HuH-7.5 (cell line): ENCODE measurements around the gene TACSTD2.
"Not testable (repeated sequence)": the region's sequence is repeated elsewhere in the genome, so short reads cannot be mapped to it uniquely, and the experiment has no call there.

Source experiments
- DNase-seq: peaks from one replicate; pipeline ENCODE4 v3.0.0; 2011; ENCODE audit warnings: low spot score

Gene TACSTD2, protein sequence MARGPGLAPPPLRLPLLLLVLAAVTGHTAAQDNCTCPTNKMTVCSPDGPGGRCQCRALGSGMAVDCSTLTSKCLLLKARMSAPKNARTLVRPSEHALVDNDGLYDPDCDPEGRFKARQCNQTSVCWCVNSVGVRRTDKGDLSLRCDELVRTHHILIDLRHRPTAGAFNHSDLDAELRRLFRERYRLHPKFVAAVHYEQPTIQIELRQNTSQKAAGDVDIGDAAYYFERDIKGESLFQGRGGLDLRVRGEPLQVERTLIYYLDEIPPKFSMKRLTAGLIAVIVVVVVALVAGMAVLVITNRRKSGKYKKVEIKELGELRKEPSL

DNA sequence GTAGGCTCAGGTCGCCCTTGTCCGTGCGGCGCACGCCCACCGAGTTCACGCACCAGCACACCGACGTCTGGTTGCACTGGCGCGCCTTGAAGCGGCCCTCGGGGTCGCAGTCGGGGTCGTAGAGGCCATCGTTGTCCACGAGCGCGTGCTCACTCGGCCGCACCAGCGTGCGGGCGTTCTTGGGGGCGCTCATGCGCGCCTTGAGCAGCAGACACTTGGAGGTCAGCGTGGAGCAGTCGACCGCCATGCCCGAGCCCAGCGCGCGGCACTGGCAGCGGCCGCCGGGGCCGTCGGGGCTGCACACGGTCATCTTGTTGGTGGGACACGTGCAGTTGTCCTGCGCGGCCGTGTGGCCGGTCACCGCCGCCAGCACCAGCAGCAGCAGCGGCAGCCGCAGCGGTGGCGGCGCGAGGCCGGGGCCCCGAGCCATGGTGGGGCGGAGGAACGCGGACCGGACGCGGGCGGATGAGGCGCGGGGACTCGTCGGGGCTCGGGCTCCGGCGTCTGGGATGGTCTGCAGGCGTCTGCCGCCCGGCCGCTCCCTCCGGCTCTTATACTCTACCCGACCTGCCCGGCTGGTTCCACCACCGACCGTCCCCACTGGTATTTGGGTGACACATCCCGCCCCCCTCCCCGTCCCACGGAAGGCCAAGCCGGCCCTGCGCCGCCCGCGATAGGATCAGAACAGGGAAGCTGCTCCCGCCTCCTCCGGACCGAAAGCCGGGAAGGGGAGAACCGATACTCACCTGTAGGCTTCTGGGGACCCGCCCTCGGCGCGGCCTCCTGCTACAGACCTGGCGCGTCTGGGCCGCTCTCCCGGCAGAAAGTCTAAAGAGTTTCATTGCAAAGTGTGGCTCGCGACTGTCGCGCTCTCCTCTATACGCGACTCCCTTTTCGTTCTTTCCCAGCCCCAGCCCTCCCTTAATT is at the start of gene TACSTD2:
Gene TACSTD2, minus strand, starts transcription at position 526 of the 927 bp plus-strand sequence. Its CDS starts 96 bp downstream, at position 430.
- DNase-seq = peak; percentile 25

DNA sequence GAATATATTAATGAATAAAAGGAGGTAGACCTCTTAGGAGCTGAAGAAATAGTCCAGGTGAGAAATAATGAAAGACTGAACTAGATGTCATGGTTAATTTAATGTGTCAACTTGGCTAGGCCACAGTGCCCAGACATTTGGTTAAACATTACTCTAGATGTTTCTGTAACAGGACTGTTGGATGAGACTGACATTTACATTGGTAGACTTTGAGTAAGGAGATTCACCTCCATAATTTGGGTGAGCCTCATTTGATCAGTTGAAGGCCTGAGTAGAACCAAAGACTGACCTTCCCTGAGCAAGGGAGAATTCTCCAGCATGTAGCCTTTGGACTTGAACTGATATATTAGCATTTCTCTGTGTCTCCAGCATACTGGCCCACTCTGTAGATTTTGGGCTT is 49.2 kb upstream of the TACSTD2 start:
- DNase-seq = no peak

DNA sequence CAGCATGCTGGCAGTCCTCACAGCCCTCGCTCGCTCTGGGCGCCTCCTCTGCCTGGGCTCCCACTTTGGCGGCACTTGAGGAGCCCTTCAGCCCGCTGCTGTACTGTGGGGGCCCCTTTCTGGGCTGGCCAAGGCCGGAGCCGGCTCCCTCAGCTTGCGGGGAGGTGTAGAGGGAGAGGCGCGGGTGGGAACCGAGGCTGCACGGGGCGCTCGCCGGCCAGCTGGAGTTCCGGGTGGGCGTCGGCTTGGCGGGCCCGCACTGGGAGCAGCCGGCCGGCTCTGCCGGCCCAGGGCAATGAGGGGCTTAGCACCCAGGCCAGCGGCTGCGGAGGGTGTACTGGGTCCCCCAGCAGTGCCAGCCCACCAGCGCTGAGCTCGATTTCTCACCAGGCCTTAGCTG is 46.2 kb upstream of the TACSTD2 start:
- not testable (repeated sequence) for DNase-seq

DNA sequence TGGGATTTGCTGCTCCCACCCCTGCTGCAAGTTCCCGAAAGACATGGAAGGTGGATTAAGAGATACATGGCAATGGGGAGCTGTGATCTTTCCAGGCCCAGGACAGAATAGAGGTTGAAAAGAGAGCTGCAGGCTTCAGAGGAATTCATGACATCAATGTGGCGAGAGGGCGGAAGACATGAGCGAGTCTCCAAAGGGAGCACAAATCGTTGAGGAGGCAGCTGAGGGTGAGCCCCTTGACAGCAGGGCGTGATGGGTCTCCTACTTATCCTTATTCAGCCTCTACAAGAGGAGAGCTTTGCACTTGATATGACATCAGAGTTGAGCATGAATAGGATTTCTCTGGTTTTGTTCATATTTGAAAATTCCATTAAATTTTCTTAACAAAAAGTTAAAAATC is 45.5 kb upstream of the TACSTD2 start:
- no peak for DNase-seq

DNA sequence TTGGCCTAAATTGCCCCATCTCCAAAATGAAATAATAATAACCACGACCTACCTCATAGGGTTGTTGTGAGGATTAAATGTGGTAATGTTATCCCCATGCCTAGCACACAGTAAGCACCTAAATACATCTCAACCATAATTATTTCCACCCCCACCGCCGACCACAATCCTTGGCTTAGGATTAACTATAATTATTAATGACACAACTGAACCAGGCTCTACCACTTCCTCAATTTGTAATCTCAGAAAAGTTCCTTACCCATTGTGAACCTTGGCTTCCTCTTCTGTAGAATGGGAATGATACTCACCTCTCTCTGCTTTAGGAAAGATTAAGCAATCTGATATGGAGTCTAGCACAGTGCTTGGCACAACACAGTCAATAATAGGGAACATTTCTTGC is 44.3 kb upstream of the TACSTD2 start:
- DNase-seq = no peak

DNA sequence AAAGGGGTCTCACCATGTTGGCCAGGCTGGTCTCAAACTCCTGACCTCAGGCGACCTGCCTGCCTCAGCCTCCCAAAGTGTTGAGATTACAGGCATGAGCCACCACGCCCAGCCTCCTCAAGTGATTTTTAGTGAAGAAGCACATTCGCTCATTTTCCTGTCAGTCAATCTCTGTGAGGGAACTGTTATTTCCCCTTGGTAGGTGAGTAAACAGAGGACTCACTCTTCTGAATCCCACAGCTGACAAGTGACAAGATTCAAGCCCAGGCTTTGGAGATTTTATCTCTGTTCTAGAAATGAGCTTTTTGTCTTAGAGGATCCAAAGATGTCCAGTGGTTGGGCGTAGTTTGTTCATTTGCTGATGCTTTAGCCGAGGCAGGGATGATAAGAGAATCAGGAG is 43.9 kb upstream of the TACSTD2 start:
- no peak for DNase-seq

DNA sequence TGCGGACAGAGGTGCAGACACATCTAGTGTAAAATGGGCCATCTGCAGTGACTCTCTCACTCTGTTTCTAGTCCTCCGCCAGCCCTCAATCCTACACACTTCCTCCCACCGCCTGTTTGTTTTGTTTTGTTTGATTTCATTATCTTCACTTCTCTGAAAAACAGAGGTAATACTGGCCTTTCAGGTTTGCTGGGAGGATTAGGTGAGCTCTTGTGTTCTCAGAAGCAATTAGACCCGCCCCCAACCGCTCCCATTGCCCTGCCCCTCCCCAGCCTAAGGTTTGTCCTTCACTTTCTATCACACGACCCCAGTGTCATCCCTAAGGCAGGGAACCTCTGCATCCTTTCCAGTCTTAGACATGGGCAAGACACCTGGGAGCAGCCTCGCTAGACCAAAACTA is 43.2 kb upstream of the TACSTD2 start:
- no peak for DNase-seq

DNA sequence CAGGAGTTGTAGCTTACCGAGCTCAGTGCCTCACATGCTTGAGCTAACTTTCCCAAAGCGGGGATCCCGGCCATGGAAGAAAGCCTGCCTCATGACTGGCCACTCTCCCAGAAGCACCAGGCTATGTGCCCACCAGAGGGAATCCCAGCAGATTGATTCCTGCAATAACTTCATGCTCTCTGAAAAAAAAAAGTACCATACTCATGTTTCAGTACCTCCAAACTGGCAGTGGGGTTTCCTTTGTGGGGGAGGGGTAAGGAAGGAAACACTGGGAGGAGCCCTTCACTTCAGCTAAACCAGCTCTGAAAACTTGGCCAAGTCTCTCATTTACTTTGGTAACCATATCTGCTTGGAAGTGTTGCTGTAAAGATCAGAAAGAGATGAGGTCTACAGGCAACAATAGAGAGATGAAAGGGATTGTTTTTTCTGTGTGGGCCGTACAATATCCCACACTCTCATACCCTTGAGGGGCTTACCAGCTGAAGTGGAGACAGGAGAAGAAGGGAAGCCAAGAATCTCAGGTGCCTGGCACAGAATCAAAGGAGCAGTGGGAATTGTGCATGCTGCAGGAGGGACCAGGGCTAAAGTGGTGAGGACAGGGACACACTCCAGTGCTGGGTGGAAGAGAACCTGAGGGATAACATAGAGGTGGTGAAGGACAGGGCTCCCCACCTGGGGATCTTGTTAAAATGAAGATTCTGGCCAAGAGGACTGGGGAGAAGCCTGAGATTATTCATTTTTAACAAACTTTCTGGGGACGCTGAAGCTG is 42.4 kb upstream of the TACSTD2 start:
- DNase-seq = no peak

DNA sequence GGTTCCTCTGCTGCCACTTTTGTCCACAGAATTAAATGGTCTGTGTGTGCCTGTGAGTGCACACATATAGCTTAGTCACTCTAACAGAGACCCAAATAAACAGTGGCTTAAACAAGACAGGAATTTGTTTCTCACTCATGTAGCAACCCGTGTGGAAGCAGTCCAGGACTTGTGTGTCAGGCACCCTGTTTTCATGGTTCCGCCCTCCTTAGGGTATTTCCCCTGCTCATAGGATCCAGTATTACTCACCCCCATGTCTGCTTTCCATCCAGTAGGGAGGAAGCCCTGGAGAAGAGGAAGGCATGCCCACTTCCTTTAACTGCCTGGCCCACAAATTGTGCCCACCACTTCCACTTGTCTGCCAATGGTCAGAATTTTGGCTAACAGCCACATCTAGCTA is 41.3 kb upstream of the TACSTD2 start:
- no peak for DNase-seq

DNA sequence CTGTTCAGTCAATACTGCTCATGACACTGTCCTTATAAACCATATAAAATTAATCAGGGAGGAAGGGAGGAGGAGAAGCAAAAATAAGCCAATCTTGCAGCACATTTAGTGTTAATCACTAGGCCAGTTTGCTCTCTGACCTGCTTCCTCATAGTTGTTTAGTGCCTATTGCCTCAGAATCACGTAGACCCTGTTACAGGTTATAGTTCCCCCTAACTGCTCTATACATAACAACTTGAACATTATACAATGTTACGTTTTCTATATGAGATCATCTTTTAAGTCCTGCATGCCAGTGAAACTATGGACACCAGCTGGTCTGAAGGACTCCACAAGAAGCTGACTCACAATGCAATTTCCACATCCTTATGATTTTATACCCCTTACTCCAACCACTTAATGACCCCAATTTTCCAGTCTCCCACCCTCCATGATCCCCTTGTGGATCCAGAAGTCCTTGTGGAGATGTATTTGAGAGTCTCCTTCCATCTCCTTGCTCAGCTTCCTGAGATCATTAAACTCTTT is 34.9 kb upstream of the TACSTD2 start:
- no peak for DNase-seq

DNA sequence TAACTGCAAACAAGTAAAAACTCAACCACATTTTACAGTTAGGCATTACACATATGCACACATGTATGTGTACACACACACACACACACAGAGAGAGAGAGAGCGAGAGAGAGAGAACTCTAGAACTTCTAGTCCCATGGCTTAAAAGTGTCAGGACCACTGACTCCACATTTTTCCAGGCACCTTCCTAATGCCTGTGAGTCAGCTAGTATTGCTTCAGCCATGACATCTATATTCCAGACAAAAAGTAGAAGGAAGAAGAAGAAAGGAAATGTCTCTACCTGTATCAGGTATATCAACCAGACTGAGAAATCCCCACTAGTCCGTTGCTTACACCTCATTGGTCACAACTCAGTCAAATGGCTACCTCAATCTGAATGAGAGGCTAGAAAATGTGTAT is 31.9 kb upstream of the TACSTD2 start:
- no peak for DNase-seq

DNA sequence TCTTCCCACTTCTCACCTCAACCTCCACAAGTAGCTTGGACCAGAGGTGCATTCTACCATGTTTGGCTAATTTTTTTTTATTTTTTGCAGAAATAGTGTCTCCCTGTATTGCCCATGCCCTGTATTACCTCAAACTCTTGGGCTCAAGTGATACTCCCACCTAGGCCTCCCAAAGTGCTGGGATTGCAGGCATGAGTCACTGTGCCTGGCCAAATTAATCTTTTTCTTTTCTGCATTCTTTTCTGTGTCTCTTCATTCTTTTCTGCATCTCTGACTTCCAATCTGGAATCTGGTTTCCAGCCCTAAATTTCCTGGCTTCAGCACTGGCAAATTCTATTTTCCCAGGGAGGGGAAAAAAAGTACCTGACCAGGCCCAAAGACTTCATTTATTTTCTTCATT is 31.2 kb upstream of the TACSTD2 start:
- DNase-seq = no peak

DNA sequence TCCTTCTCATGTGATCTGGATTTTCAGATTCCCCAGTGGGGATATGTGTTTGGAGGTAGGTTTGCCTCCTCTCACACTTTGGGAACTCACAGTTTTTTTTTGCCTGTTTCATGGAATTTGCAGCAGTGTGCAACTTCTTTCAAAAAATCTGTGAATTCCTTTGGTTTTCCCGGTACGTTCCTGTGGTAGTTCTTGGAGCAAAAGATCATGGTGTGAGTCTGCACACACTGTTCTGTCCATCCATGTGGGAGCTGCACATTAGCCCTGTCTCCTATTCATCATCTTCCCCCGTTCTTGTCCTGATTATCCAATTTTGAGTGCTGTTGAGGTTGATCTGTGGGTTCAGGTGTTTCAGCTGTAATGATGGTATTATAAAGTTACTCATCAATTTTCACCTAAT is 30.3 kb upstream of the TACSTD2 start:
- DNase-seq = no peak

DNA sequence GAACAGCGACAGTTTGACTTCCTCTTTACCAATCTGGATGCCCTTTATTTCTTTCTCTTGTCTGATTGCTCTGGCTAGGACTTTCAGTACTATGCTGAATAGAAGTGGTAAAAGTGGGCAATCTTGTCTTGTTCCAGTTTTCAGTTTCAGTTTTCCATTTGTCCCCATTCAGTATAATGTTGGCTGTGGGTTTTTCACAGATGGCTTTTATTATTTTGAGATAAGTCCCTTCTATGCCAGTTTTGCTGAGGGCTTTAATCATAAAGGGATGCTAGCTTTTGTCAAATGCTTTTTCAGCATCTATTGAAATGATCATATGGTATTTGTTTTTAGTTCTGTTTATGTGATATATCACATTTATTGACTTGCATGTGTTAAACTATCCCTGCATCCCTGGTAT is 24.9 kb upstream of the TACSTD2 start:
- DNase-seq = not testable (repeated sequence)

DNA sequence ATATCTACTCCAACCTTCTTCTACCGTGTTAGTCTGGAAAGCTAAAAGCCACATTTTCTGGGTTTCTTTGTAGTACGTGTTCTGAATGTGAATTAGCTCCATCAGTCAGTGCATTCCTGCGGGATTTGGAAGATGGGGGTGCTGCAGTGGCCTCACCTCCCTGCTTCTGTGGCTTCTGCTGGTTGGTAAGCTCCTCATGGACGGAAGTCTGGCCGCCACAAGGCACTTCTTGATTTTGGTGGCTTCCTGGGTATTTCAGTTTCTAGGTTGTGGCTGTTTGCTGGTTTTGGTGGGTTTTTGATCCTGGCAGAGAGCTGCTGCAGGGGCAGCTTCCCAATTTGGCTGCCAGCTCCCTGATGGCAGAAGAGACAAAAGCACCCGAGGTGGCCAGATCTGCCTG is 20.9 kb upstream of the TACSTD2 start:
- DNase-seq = no peak

DNA sequence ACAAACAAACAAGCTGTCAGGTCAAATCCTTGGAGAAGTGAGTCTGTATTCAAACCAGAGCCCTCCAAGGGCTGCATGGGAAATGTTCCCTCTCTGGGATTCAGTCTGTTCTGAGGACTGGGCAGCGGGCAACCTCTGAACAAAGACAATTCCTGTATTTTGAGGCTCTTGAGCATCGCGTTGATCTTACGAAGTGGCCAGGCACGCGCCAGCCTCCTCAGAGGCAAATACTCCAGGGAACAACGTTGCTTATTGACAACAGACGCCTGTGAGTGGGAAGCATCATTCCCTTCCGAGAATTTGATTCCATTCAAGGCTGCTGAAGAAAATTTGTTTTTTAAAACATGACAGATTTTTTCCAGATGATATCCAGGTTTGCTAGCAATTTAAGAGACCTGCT is 20.0 kb upstream of the TACSTD2 start:
- no peak for DNase-seq

DNA sequence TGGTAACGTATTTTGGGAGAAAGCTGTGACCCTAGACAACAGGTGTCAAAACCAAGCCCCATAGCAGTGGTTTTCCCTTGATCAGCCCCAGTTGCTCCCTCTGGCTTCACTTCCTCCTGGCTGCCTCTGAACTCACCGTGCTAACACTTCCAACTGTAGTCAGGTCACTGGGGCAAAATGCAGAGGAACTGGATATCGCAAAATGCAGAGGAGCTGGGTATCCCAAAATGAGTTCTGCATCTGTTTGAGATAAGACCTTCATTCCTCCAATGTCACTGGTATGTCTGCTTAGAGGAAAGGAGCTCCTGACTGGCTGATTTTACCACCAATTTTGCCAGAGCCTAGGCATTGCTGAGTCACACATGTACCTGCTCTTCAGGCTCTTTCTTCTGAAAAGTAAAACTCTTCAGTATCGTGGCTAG is 19.6 kb upstream of the TACSTD2 start:
- DNase-seq = no peak

DNA sequence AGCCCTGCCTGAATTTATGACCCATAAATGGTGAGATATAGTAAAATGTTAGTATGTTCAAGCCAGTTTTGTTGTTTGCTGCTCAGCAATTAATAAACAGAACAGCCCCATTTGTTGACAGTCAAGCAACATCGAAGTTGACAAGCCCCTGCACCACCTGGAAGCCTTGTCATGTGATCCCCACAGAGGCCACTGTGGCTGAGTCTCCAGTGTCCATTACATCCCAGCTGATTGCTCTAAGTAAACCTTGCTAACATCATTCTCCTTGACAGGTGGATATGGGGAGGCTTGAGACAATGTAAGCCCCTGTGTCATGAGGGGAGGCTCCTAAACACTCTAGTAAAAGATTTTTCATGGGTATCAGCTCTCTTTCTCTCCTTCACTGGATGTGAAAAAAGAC is 17.5 kb upstream of the TACSTD2 start:
- no peak for DNase-seq

DNA sequence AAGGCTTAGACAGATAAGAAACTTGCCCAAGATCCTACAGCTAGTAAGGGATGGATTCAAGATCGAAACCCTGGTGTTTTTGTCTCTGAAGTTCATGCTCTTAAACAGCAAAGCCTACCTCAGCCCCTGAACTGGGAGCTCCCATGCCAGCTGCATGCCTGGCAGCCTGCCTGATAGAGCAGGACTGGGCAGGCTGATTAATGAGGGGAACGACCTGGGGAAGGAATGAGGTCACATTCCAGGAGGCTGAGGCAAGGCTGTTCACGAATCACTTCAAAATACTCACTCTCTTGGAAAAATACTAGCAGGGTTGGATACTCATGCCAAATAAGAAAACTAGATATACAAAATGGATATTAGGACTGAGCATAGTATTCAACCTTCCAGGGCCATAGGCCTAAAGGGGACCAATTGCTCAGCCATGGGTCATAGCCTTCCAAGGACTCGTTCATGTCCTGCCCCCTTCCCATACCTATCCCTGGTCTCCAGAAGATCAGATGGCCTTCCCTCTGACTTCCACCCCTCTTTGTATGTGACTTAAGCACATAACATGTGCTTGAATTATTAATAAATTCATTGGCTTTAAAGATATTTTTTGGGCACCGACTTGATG is 15.6 kb upstream of the TACSTD2 start:
- DNase-seq = no peak

DNA sequence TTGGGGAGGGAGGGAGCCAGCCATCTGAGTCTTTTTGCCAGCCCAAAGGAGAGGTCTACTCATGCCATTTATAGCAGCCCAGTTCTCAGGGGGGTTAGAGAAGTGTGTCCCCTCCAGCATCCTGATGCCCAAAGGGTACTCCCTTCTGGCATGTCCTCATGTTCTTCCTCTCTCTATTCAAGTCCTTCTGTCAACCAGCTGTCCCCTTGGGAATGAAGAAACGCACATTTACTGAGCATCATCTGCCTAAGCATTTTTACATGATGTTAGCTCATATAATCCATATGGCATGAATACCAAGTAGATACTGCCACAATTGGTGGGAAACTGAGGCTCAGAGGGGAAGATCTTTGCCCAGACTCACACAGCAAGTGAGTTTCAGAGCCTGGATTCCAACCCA is 14.8 kb upstream of the TACSTD2 start:
- no peak for DNase-seq

DNA sequence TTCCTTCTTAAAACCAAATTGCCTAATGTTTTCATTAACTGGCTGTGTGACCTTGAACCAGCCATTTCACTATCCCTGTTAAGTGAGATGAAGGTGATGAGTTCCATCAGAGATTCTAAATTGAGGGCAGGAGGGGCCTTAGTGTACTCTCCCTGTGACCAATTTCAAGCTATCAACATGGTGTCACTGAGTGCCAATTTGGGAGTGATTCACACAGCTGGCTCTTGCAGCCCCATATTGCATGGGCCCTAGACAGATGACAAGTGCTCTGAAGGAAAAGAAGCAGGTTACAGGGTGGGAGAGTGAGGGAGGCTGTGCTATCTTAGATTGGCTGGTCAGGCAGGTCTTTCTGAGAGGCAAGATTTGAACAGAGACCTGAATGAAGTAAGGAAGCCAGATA is 13.0 kb upstream of the TACSTD2 start:
- DNase-seq = no peak

DNA sequence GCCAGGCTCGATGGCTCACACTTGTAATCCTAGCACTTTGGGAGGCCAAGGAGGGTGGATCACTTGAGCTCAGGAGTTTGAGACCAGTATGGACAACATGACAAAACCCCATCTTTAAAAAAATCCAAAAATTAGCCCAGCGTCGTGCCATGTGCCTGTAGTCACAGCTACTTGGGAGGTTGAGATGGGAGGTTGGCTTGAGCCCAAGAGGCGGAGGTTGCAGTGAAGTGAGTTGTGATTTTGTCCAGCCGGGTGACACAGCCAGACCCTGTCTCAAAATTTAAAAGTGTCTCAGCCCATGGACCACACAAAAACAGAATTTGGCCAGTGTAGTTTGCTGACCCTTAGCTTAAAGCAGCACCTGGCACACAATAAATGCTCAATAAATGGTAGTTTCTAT is 11.3 kb upstream of the TACSTD2 start:
- DNase-seq = no peak
